ENCODE measurements around the gene DLL1. TPM values are rescaled to one million over a fixed set of nuclear protein-coding genes. Genes with fewer than 3 reads are reported as not detected.

The DLL1 gene
- total and polyA plus RNA-seq, 3 donors from 2014 or later: 2.8 to 5.5 (median 4.6) TPM

DNA sequence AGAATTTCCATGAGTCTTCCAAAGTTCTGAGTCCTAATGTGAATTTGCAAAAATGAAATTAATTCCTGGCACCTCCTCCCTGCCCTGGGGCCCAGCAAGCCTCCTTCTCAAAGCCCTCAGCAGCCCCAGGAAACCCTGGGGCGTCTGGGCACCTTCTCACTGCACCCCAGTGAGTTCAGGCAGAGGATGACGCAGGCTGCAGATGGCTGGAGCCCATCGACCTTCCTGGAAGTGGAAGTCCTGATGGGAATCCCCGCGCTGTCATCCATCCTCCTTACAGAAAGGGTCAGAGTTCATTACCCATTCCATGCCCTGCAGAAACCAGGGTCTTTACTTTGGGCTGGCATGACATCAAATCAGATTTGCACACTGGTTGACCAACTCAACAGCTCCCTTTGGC lies 31.6 kb downstream of the DLL1 start:
- intact Hi-C loops (cut with DNase I; ENCODE audit: low total_unique reads): no loop called here
- DNase-seq: no peak
- WGBS, 2 donors: 90 to 96% methylated on average over 5 of the region's 5 CpGs
- H3K27ac ChIP-seq: no peak overlapping the region
- H3K4me1 ChIP-seq: no peaks in the 10 kb centered on the region
- H3K4me3 ChIP-seq: no peak overlapping the region
- TF ChIP-seq, protein P1, sequence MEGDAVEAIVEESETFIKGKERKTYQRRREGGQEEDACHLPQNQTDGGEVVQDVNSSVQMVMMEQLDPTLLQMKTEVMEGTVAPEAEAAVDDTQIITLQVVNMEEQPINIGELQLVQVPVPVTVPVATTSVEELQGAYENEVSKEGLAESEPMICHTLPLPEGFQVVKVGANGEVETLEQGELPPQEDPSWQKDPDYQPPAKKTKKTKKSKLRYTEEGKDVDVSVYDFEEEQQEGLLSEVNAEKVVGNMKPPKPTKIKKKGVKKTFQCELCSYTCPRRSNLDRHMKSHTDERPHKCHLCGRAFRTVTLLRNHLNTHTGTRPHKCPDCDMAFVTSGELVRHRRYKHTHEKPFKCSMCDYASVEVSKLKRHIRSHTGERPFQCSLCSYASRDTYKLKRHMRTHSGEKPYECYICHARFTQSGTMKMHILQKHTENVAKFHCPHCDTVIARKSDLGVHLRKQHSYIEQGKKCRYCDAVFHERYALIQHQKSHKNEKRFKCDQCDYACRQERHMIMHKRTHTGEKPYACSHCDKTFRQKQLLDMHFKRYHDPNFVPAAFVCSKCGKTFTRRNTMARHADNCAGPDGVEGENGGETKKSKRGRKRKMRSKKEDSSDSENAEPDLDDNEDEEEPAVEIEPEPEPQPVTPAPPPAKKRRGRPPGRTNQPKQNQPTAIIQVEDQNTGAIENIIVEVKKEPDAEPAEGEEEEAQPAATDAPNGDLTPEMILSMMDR (IDR thresholded peaks at IDR 0.05): no peak
- no peak for TF ChIP-seq POLR2A (IDR thresholded peaks at IDR 0.05)
- H3K36me3 ChIP-seq (ENCODE audit: low read depth, missing control alignments): no peaks in the 10 kb centered on the region
- H3K9me3 ChIP-seq: no peaks in the 10 kb centered on the region
- no peaks in the 10 kb centered on the region for H3K27me3 ChIP-seq

DNA sequence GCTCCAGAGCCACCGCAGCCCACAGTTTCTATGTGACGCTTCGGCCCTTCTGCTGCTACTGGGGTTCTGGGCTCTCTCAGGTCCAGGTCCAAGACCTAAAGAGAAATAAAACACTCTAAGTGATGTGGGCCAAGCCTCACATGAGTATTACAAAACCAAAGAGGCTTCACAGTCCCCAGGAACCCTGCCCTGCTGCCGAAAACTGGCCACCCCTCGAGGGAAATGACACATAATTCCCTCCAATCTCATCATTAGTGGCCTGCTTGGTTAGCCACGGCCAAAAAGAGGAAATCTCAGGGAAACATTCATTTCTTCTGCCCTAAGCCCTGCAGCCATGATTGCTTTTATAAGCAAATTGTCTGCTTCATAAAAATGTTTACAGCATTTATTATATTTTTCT lies 32.5 kb downstream of the DLL1 start:
- no peaks in the 10 kb centered on the region for H3K36me3 ChIP-seq (ENCODE audit: low read depth, missing control alignments)
- no peaks in the 10 kb centered on the region for H3K27me3 ChIP-seq
- 89 to 94% methylated on average over 6 of the region's 6 CpGs for WGBS, 2 donors
- H3K4me1 ChIP-seq: no peaks in the 10 kb centered on the region
- no peaks in the 10 kb centered on the region for H3K9me3 ChIP-seq
- H3K4me3 ChIP-seq: no peak overlapping the region
- DNase-seq: no peak
- no peak overlapping the region for H3K27ac ChIP-seq
- intact Hi-C loops (cut with DNase I; ENCODE audit: low total_unique reads): no loop called here
- TF ChIP-seq, protein P1 (IDR thresholded peaks at IDR 0.05): no peak
- no peak for TF ChIP-seq POLR2A (IDR thresholded peaks at IDR 0.05)

DNA sequence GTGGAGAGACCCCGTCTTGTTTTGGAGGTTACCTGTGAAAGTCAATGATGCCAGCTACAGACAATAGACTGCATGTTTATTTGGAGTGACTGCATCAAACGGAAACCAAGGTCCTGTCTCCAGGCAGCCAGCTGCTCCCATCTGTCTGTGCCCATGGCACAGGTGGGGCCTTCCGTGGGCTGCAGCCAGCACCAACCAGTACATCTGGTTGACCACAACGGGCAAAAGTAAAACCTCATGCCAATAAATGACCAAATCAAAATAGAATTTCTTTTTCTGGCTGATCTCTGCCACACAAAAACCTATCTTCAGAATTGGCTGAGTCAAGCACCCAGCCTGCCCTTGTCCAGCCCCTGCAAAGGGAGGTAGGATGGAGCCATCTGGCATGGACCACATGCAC lies 33.5 kb downstream of the DLL1 start:
- Histone ChIP-seq H3K27ac (no peak overlapping the region), H3K9me3 (no peaks in the 10 kb centered on the region), H3K36me3 (ENCODE audit: low read depth, missing control alignments) (no peaks in the 10 kb centered on the region), H3K4me1 (no peaks in the 10 kb centered on the region), H3K4me3 (no peak overlapping the region), H3K27me3 (no peaks in the 10 kb centered on the region)
- intact Hi-C loops (cut with DNase I; ENCODE audit: low total_unique reads): no loop called here
- WGBS, 2 donors: 94 to 95% methylated on average over 2 to 4 of the region's 4 CpGs
- DNase-seq: no peak
- TF ChIP-seq POLR2A (IDR thresholded peaks at IDR 0.05): no peak
- TF ChIP-seq, protein P1 (IDR thresholded peaks at IDR 0.05): no peak

DNA sequence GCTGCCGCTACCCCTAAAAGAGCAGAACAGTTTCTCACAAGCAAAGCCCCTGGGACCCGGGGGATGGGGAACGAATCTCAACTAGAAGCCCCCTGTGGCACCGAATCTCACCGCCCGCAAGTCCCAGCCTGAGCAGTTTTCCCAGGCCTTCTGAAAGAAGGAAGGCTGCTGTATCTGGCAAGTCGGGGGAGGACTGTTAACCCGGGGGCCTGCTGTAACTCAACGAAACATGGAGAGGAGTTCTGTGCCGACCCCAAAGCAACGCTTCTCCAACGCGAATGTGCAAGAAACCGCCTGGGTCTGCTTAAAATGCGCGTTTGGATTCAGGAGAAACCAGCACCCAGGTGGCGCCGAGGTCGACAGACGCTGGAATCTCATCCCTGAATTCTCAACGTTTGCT lies 34.2 kb downstream of the DLL1 start:
- H3K4me3 ChIP-seq: no peak overlapping the region
- no peak overlapping the region for H3K27ac ChIP-seq
- H3K27me3 ChIP-seq: no peaks in the 10 kb centered on the region
- WGBS, 2 donors: 92 to 95% methylated on average over 21 of the region's 21 CpGs
- intact Hi-C loops (cut with DNase I; ENCODE audit: low total_unique reads): no loop called here
- no peaks in the 10 kb centered on the region for H3K9me3 ChIP-seq
- no peaks in the 10 kb centered on the region for H3K36me3 ChIP-seq (ENCODE audit: low read depth, missing control alignments)
- no peak for DNase-seq
- TF ChIP-seq, protein P1 (IDR thresholded peaks at IDR 0.05): no peak
- no peak for TF ChIP-seq POLR2A (IDR thresholded peaks at IDR 0.05)
- H3K4me1 ChIP-seq: no peaks in the 10 kb centered on the region

DNA sequence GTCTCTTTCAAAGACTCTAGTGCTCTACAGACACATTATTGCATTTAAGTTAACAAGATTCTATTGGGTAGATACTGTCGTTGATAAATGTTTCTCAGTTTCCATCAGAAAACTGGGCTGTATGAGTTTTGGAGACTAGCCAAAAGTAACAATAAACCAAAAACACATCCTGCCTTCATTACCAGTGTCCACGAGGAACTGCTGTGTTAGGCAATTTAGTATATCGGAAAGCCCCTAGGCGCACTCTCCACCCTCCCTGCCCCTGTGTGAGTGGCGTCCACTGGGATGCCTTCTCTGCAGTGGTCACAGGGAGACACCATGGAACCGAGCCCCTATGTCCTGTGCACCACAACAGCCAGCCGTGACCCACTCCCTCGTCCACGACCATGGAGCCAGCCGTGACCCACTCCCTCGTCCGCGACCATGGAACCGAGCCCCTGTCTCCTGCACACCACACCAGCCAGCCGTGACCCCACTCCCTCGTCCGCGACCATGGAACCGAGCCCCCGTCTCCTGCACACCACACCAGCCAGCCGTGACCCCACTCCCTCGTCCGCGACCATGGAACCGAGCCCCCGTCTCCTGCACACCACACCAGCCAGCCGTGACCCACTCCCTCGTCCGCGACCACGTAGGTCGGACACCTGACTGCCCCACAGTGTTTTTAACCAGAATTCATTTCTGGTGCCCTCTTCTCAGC lies 35.3 kb downstream of the DLL1 start:
- DNase-seq: no peak
- TF ChIP-seq, protein P1 (IDR thresholded peaks at IDR 0.05): no peak
- TF ChIP-seq POLR2A (IDR thresholded peaks at IDR 0.05): no peak
- H3K4me3 ChIP-seq: no peak overlapping the region
- intact Hi-C loops (cut with DNase I; ENCODE audit: low total_unique reads): no loop called here
- WGBS, 2 donors: 90% methylated on average over 32 of the region's 32 CpGs
- H3K36me3 ChIP-seq (ENCODE audit: low read depth, missing control alignments): no peaks in the 10 kb centered on the region
- H3K4me1 ChIP-seq: peaks cover 4% of the 10 kb centered on the region
- no peak overlapping the region for H3K27ac ChIP-seq
- no peaks in the 10 kb centered on the region for H3K27me3 ChIP-seq
- H3K9me3 ChIP-seq: no peaks in the 10 kb centered on the region
